Hepatocyte (in vitro differentiated cells): ENCODE results near the gene CEP70.

Experiments used
- EZH2 ChIP-seq: fragments of 200-600 bp; sonication (generic); IDR thresholded peaks from 2 replicates; pipeline ENCODE4 v1.6.1; 2016; ENCODE audit warnings: antibody characterized with exemption, mild to moderate bottlenecking, borderline replicate concordance
- TF ChIP-seq, protein P1 (sequence below): fragments of 200-600 bp; sonication (generic); IDR thresholded peaks from 2 replicates; pipeline ENCODE4 v1.5.1; 2016; ENCODE audit warnings: antibody characterized with exemption, mild to moderate bottlenecking; ENCODE audit not compliant: poor library complexity

DNA sequence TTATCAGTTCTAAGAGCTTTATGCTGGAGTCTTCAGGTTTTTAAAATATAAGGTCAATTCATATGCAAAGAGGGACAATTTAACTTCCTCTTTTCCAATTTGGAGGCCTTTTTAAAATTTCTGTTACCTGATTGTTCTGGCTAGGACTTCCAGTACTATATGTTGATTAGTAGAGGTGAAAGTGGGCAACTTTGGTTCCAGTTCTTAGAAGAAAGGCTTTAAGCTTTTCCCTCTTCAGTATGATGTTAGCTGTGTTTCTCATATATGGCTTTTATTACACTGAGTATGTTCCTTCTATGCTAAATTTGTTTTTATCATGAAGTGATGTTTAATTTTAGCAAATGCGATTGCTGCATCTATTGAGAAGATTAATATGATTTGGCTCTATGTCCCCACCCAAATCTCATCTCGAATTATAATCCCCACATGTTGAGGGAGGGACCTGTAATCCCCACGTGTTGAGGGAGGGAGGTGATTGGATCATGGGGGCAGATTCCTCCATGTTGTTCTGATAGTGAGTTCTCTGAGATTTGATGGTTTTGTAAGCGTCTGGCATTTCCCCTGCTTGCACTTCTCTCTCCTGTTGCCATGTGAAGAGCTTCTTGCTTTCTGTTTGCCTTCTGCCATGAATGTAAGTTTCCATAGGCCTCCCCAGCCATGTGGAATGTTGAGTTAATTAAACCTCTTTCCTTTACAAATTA, 48.3 kb upstream of the CEP70 start:
- TF ChIP-seq EZH2: no peak
- TF ChIP-seq, protein P1, sequence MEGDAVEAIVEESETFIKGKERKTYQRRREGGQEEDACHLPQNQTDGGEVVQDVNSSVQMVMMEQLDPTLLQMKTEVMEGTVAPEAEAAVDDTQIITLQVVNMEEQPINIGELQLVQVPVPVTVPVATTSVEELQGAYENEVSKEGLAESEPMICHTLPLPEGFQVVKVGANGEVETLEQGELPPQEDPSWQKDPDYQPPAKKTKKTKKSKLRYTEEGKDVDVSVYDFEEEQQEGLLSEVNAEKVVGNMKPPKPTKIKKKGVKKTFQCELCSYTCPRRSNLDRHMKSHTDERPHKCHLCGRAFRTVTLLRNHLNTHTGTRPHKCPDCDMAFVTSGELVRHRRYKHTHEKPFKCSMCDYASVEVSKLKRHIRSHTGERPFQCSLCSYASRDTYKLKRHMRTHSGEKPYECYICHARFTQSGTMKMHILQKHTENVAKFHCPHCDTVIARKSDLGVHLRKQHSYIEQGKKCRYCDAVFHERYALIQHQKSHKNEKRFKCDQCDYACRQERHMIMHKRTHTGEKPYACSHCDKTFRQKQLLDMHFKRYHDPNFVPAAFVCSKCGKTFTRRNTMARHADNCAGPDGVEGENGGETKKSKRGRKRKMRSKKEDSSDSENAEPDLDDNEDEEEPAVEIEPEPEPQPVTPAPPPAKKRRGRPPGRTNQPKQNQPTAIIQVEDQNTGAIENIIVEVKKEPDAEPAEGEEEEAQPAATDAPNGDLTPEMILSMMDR: no peak
